GM12892 (cell line): ENCODE data around the gene C4B.
"Not testable (repeated sequence)": the region's sequence is repeated elsewhere in the genome, so short reads cannot be mapped to it uniquely, and the experiment has no call there.

Experiments
- POLR2A ChIP-seq: IDR thresholded peaks from 2 replicates; pipeline ENCODE4 v1.6.1; 2011; ENCODE audit warnings: low read depth, low read length, control low read depth
- POLR2AphosphoS5 ChIP-seq: IDR thresholded peaks from 2 replicates; pipeline ENCODE4 v1.6.1; 2011; ENCODE audit warnings: low read depth, low read length, control low read depth
- TAF1 ChIP-seq: IDR thresholded peaks from 2 replicates; pipeline ENCODE4 v1.6.1; 2011; ENCODE audit warnings: low read depth, mild to moderate bottlenecking, control low read depth, low read length, borderline replicate concordance

GRCh38 chr6:32067521-32067920 is 52.9 kb downstream of the C4B start:
- TF ChIP-seq POLR2AphosphoS5, TAF1, POLR2A: not testable (repeated sequence)
